H1 (cell line): Measurements from ENCODE around the gene MAJIN. TPM values are rescaled to one million over a fixed set of nuclear protein-coding genes. Genes with fewer than 3 reads are reported as not detected.

ENCODE experiments used
- ATF3 ChIP-seq: IDR thresholded peaks from 2 replicates; pipeline ENCODE4 v1.6.1; 2011; ENCODE audit warnings: low read depth, mild to moderate bottlenecking, low read length; ENCODE audit not compliant: insufficient read depth
- polyA plus RNA-seq, 7 experiments: library from polyadenylated mRNA; depleted of rRNA in 3 of 7; stranded (reverse) in 5 of 7; unstranded in 2 of 7; fragments of >200 nt in 5 of 7; fragments of 200-250 nt in 2 of 7; gene quantifications; 1 replicate in 5 of 7; 2 replicates in 1 of 7; 4 replicates in 1 of 7; pipeline versions ENCODE4 v1.2.1 to v1.2.3, GENCODE V29; 2011 to 2013; ENCODE audit warnings: missing spikeins in 2 of 7, mixed read lengths in 2 of 7
- total RNA-seq: library from RNA; stranded (reverse); fragmentation: NEBNext Ultra II Directional; extraction: Animal tissue kit (Norgen Biotek cat#: 25700); gene quantifications from 2 replicates; pipeline ENCODE4 v1.2.1, GENCODE V29; 2021

Gene MAJIN
- total and polyA plus RNA-seq, 2 of the 8 experiments (the other 6 are each of a cell fraction or from before 2014, with no cell fraction given), result not detected

GRCh38 chr11:64910451-64911093, 61.3 kb downstream of the MAJIN start (continued):
- TF ChIP-seq ATF3, result no peak
